Measurements from ENCODE around the gene PDGFA. TPM values are rescaled to one million over a fixed set of nuclear protein-coding genes. Genes with fewer than 3 reads are reported as not detected.

The PDGFA gene
- total and polyA plus RNA-seq, 2 donors: 25.1 to 28.9 TPM

DNA sequence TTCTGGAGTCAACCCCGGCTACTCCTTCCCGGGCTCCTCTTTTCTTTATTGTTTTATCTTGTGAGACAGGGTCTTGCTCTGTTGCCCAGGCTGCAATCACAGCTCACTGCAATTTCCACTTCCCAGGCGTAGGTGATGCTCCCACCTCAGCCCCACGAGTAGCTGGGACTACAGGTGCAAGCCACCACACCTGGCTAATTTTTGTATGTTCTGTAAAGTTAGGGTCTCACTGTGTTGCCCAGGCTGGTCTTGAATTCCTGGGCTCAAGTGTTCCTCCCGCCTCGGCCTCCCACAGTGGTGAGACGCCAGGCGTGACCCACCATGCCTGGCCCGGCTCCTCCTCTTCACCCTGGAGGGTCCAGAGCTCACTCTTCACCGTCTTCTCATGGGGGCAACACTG lies 15.3 kb upstream of the PDGFA start:
- Histone ChIP-seq H3K36me3 (ENCODE audit: insufficient read depth) (no peaks in the 10 kb centered on the region), H3K4me1 (ENCODE audit: insufficient read depth) (no peaks in the 10 kb centered on the region), H3K4me3 (ENCODE audit: low read depth, low read length) (no peak overlapping the region), H3K27ac (ENCODE audit: low read depth) (no peak overlapping the region)
- DNase-seq (ENCODE audit: extremely low spot score): no peak
- 92% methylated on average over 10 of the region's 10 CpGs for WGBS

GRCh38 chr7:534075-534474 lies 14.4 kb upstream of the PDGFA start:
- Histone ChIP-seq H3K36me3 (ENCODE audit: insufficient read depth) (no peaks in the 10 kb centered on the region), H3K27ac (ENCODE audit: low read depth) (no peak overlapping the region), H3K4me3 (ENCODE audit: low read depth, low read length) (no peak overlapping the region), H3K4me1 (ENCODE audit: insufficient read depth) (no peaks in the 10 kb centered on the region)
- WGBS: 95% methylated on average over 8 of the region's 8 CpGs
- DNase-seq (ENCODE audit: extremely low spot score): no peak

GRCh38 chr7:533266-533665 lies 13.6 kb upstream of the PDGFA start:
- DNase-seq (ENCODE audit: extremely low spot score): no peak
- no peaks in the 10 kb centered on the region for H3K36me3 ChIP-seq (ENCODE audit: insufficient read depth)
- no peaks in the 10 kb centered on the region for H3K4me1 ChIP-seq (ENCODE audit: insufficient read depth)
- WGBS: 75% methylated on average over 17 of the region's 17 CpGs
- H3K27ac ChIP-seq (ENCODE audit: low read depth): no peak overlapping the region
- no peak overlapping the region for H3K4me3 ChIP-seq (ENCODE audit: low read depth, low read length)

GRCh38 chr7:532379-533143 lies 12.9 kb upstream of the PDGFA start:
- Histone ChIP-seq H3K36me3 (ENCODE audit: insufficient read depth) (no peaks in the 10 kb centered on the region), H3K27ac (ENCODE audit: low read depth) (no peak overlapping the region), H3K4me3 (ENCODE audit: low read depth, low read length) (no peak overlapping the region), H3K4me1 (ENCODE audit: insufficient read depth) (no peaks in the 10 kb centered on the region)
- WGBS: 78% methylated on average over 15 of the region's 15 CpGs
- DNase-seq (ENCODE audit: extremely low spot score): no peak

GRCh38 chr7:531777-532176 lies 12.1 kb upstream of the PDGFA start:
- Histone ChIP-seq H3K4me1 (ENCODE audit: insufficient read depth) (no peaks in the 10 kb centered on the region), H3K27ac (ENCODE audit: low read depth) (no peak overlapping the region), H3K4me3 (ENCODE audit: low read depth, low read length) (no peak overlapping the region), H3K36me3 (ENCODE audit: insufficient read depth) (no peaks in the 10 kb centered on the region)
- WGBS: 85% methylated on average over 10 of the region's 10 CpGs
- DNase-seq (ENCODE audit: extremely low spot score): no peak

DNA sequence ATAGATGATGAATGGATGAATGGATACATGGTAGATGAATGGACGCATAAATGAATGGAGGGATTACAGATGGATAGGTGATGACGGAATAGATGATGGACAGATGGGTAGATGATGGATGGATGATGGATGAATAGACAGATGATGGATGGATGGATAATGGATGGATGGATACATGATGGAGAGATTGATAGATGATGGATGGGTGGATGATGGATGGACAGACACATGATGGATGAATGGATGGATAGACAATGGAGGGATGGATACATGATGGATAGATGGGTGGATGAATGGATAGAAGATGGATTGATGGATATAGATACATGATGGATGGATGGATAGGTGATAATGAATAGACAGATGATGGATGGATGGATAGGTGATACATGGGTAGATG lies 8.8 kb upstream of the PDGFA start:
- Histone ChIP-seq H3K4me3 (ENCODE audit: low read depth, low read length) (no peak overlapping the region), H3K36me3 (ENCODE audit: insufficient read depth) (no peaks in the 10 kb centered on the region), H3K27ac (ENCODE audit: low read depth) (no peak overlapping the region), H3K4me1 (ENCODE audit: insufficient read depth) (no peaks in the 10 kb centered on the region)
- WGBS: 98% methylated on average over 2 of the region's 2 CpGs
- no peak for DNase-seq (ENCODE audit: extremely low spot score)

DNA sequence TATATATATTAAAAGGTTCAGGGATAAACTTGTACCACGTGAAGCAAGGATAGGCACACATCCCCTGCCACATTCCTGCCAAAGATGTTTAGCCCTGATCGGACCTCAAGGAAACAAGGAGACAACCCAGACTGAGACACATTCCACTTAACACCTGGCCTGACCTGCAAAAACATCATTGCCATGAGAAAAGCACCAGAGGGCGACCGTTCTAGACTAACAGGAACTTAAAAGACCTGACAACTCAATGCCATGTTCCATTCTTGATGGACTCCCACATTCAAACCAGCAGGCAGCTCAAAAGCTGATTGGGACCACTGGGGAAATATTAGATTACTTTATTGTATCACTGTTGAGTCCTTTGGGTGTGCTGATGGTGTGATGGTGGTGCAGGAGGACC lies 8.1 kb upstream of the PDGFA start:
- DNase-seq (ENCODE audit: extremely low spot score): no peak
- Histone ChIP-seq H3K4me3 (ENCODE audit: low read depth, low read length) (no peak overlapping the region), H3K4me1 (ENCODE audit: insufficient read depth) (no peaks in the 10 kb centered on the region), H3K27ac (ENCODE audit: low read depth) (no peak overlapping the region), H3K36me3 (ENCODE audit: insufficient read depth) (no peaks in the 10 kb centered on the region)
- WGBS: 83% methylated on average over 4 of the region's 4 CpGs

DNA sequence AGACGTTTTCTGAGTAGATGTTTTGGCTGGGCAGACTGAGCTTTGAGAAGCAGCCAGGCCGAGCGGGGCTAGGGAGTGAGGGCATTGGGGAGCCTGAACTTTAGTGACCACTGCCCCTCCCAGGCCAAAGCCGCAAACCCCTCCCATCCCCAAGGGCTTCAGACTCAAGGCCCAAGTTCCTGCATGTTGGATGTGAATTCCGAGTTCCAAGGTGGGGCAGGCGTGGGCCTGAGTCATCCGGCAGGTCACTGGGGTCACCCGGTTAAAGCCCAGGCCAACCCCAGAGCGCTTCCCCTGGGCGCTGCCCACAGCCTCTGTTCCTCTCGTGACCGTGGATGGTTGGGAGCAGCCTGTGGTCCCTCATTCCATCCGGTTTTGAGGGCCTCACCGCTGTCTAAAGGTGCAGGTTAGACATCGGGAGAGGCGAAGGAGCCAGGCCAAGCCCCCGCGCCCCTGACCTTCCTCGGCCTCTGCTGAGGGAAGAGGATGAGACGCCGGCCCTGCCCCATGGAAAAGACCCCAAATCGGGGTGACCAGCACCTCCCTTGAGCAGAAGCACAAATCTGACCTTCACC lies 6.9 kb upstream of the PDGFA start:
- Histone ChIP-seq H3K36me3 (ENCODE audit: insufficient read depth) (no peaks in the 10 kb centered on the region), H3K4me1 (ENCODE audit: insufficient read depth) (no peaks in the 10 kb centered on the region), H3K27ac (ENCODE audit: low read depth) (no peak overlapping the region), H3K4me3 (ENCODE audit: low read depth, low read length) (no peak overlapping the region)
- DNase-seq (ENCODE audit: extremely low spot score): no peak
- 87% methylated on average over 22 of the region's 22 CpGs for WGBS

- 75% methylated on average over 12 of the region's 12 CpGs for WGBS
- Histone ChIP-seq H3K27ac (ENCODE audit: low read depth) (no peak overlapping the region), H3K4me3 (ENCODE audit: low read depth, low read length) (no peak overlapping the region), H3K4me1 (ENCODE audit: insufficient read depth) (no peaks in the 10 kb centered on the region), H3K36me3 (ENCODE audit: insufficient read depth) (no peaks in the 10 kb centered on the region)
- no peak for DNase-seq (ENCODE audit: extremely low spot score)
Observed at GRCh38 chr7:525740-526139, 6.1 kb upstream of the PDGFA start.

- Histone ChIP-seq H3K4me3 (ENCODE audit: low read depth, low read length) (no peak overlapping the region), H3K36me3 (ENCODE audit: insufficient read depth) (no peaks in the 10 kb centered on the region), H3K4me1 (ENCODE audit: insufficient read depth) (no peaks in the 10 kb centered on the region), H3K27ac (ENCODE audit: low read depth) (no peak overlapping the region)
- no peak for DNase-seq (ENCODE audit: extremely low spot score)
- WGBS: 98% methylated on average over 9 of the region's 9 CpGs
Observed at GRCh38 chr7:524800-525199, 5.2 kb upstream of the PDGFA start.

GRCh38 chr7:523347-524336 lies 4.0 kb upstream of the PDGFA start:
- Histone ChIP-seq H3K27ac (ENCODE audit: low read depth) (no peak overlapping the region), H3K4me3 (ENCODE audit: low read depth, low read length) (no peak overlapping the region), H3K36me3 (ENCODE audit: insufficient read depth) (no peaks in the 10 kb centered on the region), H3K4me1 (ENCODE audit: insufficient read depth) (no peaks in the 10 kb centered on the region)
- 81% methylated on average over 28 of the region's 28 CpGs for WGBS
- DNase-seq (ENCODE audit: extremely low spot score): no peak

- Histone ChIP-seq H3K4me1 (ENCODE audit: insufficient read depth) (no peaks in the 10 kb centered on the region), H3K36me3 (ENCODE audit: insufficient read depth) (no peaks in the 10 kb centered on the region), H3K4me3 (ENCODE audit: low read depth, low read length) (no peak overlapping the region), H3K27ac (ENCODE audit: low read depth) (no peak overlapping the region)
- DNase-seq (ENCODE audit: extremely low spot score): no peak
- WGBS: 32% methylated on average over 21 of the region's 21 CpGs
Observed at GRCh38 chr7:522951-523314, 3.3 kb upstream of the PDGFA start.

GRCh38 chr7:522071-522950 lies 2.7 kb upstream of the PDGFA start:
- H3K4me1 ChIP-seq (ENCODE audit: insufficient read depth): no peaks in the 10 kb centered on the region
- H3K27ac ChIP-seq (ENCODE audit: low read depth): no peak overlapping the region
- 2% methylated on average over 91 of the region's 91 CpGs for WGBS
- DNase-seq (ENCODE audit: extremely low spot score): no peak
- no peaks in the 10 kb centered on the region for H3K36me3 ChIP-seq (ENCODE audit: insufficient read depth)
- H3K4me3 ChIP-seq (ENCODE audit: low read depth, low read length): peak overlapping the region; percentile 12

Data from urinary bladder (tissue), 4 donors.